Lower leg skin (tissue), 4 donors: ENCODE results near the gene DMD. TPM values are rescaled to one million over a fixed set of nuclear protein-coding genes. Genes with fewer than 3 reads are reported as not detected.

ENCODE experiments used
- DNase-seq, 2 donors: peaks; one replicate each; pipeline ENCODE4 v3.0.0-alpha.2; 2019; ENCODE audit warnings: low spot score in 2 of 2
- H3K4me3 ChIP-seq: fragments of 200-600 bp; sonication (generic); 2 replicates; pipeline ENCODE4 v1.5.1; 2017; ENCODE audit warnings: mild to moderate bottlenecking, low read depth; ENCODE audit not compliant: poor library complexity, severe bottlenecking
- CTCF ChIP-seq, 3 donors: fragments of 450-650 bp; IDR thresholded peaks; one replicate each; pipeline ENCODE4 v1.5.1; 2016; ENCODE audit warnings: antibody characterized with exemption in 3 of 3, mild to moderate bottlenecking in 3 of 3, moderate library complexity in 2 of 3
- POLR2A ChIP-seq, 2 donors: fragments of 450-650 bp; IDR thresholded peaks; one replicate each; pipeline ENCODE4 v1.6.1; 2016 to 2017; ENCODE audit warnings: antibody characterized with exemption in 2 of 2, mild to moderate bottlenecking in 1 of 2, moderate library complexity in 1 of 2
- WGBS, 2 donors: methylation state at CpG; one replicate each; pipeline ENCODE4 v1.1.5; 2018; 5-methylcytosine and 5-hydroxymethylcytosine counted together
- intact Hi-C: fragments of 100-400 bp; cut with DNase I; formaldehyde crosslinking; loops from one replicate; pipeline ENCODE4 v1.15.0; 2023; ENCODE audit warnings: low total_unique reads
- total RNA-seq, 4 donors: library from RNA; depleted of rRNA; stranded (reverse); fragments of >200 nt; gene quantifications; one replicate each; pipeline ENCODE4 v1.1.0, GENCODE V29; 2016

DMD gene
- total RNA-seq, 4 donors from 2014 or later: 23.0 to 27.5 (median 26.7) TPM

- TF ChIP-seq POLR2A (IDR thresholded peaks at IDR 0.05): no peak
- no peak for TF ChIP-seq CTCF (IDR thresholded peaks at IDR 0.05)
- WGBS, 2 donors: 69 to 83% methylated on average over 5 of the region's 5 CpGs
- H3K4me3 ChIP-seq: no peak overlapping the region
- intact Hi-C loops: no loop called here
- DNase-seq: no peak
Measured at GRCh38 chrX:31260351-31260750, 1951.0 kb downstream of the DMD start.

- 64 to 67% methylated on average over 4 of the region's 4 CpGs for WGBS, 2 donors
- intact Hi-C loops: no loop called here
- TF ChIP-seq CTCF (IDR thresholded peaks at IDR 0.05): no peak
- TF ChIP-seq POLR2A (IDR thresholded peaks at IDR 0.05): no peak
- DNase-seq: no peak
- no peak overlapping the region for H3K4me3 ChIP-seq
Measured at GRCh38 chrX:31258166-31258565, 1953.2 kb downstream of the DMD start.

GRCh38 chrX:31255310-31256033 is 1955.9 kb downstream of the DMD start:
- WGBS, 2 donors: 83 to 90% methylated on average over 9 of the region's 9 CpGs
- no peak for TF ChIP-seq CTCF (IDR thresholded peaks at IDR 0.05)
- TF ChIP-seq POLR2A (IDR thresholded peaks at IDR 0.05): no peak
- DNase-seq: no peak
- H3K4me3 ChIP-seq: no peak overlapping the region
- intact Hi-C loops: no loop called here

- no peak for TF ChIP-seq CTCF (IDR thresholded peaks at IDR 0.05)
- no peak for TF ChIP-seq POLR2A (IDR thresholded peaks at IDR 0.05)
- WGBS, 2 donors: 64 to 91% methylated on average over 3 of the region's 3 CpGs
- H3K4me3 ChIP-seq: no peak overlapping the region
- DNase-seq: no peak
- intact Hi-C loops: no loop called here
Measured at GRCh38 chrX:31252133-31252532, 1959.2 kb downstream of the DMD start.

- 52 to 72% methylated on average over 4 of the region's 4 CpGs for WGBS, 2 donors
- TF ChIP-seq POLR2A (IDR thresholded peaks at IDR 0.05): no peak
- TF ChIP-seq CTCF (IDR thresholded peaks at IDR 0.05): no peak
- intact Hi-C loops: no loop called here
- no peak for DNase-seq
- H3K4me3 ChIP-seq: no peak overlapping the region
Measured at GRCh38 chrX:31251336-31251735, 1960.0 kb downstream of the DMD start.

- no peak for TF ChIP-seq POLR2A (IDR thresholded peaks at IDR 0.05)
- TF ChIP-seq CTCF (IDR thresholded peaks at IDR 0.05): no peak
- intact Hi-C loops: no loop called here
- 68 to 98% methylated on average over 4 of the region's 4 CpGs for WGBS, 2 donors
- no peak overlapping the region for H3K4me3 ChIP-seq
- DNase-seq: no peak
Measured at GRCh38 chrX:31245714-31246113, 1965.6 kb downstream of the DMD start.
